Activated CD8-positive, alpha-beta memory T cell treated with anti-CD3 and anti-CD28 coated beads, Interleukin-2, amount 50 U/mL, for 48 hours (primary cell): Measurements from ENCODE around the gene CCDC136.

Experiments used
- DNase-seq: peaks from one replicate; pipeline ENCODE4 v3.0.0-alpha.2; 2020

The CCDC136 gene

GRCh38 chr7:128777156-128778123 lies 14.3 kb upstream of the CCDC136 start:
- no peak for DNase-seq

DNA sequence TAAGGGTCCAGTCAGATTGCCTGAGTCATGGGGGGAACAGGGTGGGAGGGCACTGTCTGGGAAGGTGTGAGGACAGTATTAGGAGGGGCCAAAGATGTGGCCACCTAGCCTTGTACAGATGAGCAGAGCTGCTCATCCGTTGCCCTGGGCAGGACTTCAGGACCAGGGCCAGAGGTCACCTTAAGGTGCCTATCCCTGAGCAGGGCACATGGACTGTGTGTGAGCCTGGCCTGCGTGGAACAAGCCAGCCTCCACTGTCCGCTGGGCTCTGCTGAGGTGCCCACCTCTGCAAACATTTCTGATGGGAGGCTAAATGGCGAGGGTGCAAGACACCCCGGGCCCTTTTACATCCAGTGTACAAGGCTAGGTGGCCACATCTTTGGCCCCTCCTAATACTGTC lies 12.8 kb upstream of the CCDC136 start:
- no peak for DNase-seq

- no peak for DNase-seq
Observed at GRCh38 chr7:128781126-128781525, 10.6 kb upstream of the CCDC136 start.

DNA sequence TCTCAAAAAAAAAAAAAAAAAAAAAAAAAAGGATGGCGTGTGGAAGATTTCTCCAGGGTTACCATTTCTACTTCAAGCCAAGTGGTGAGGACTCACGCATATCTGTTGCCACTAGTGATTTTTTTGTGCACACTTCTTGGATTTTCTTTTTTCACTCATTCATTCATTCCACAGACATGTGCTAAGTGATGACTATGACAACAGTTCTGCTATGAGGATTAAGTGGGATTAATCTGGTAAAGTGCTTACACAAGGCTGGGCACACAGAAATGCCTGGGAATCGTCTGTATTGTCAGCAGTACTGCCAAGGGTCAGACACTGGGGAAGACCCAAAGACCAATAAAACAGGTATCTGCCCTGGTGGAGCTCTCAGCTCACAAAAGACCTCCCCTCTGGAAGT lies 9.9 kb upstream of the CCDC136 start:
- DNase-seq, result no peak

GRCh38 chr7:128783143-128783861 lies 8.5 kb upstream of the CCDC136 start:
- DNase-seq, result peak; percentile 77

GRCh38 chr7:128785738-128786137 lies 6.0 kb upstream of the CCDC136 start:
- DNase-seq, result no peak

DNA sequence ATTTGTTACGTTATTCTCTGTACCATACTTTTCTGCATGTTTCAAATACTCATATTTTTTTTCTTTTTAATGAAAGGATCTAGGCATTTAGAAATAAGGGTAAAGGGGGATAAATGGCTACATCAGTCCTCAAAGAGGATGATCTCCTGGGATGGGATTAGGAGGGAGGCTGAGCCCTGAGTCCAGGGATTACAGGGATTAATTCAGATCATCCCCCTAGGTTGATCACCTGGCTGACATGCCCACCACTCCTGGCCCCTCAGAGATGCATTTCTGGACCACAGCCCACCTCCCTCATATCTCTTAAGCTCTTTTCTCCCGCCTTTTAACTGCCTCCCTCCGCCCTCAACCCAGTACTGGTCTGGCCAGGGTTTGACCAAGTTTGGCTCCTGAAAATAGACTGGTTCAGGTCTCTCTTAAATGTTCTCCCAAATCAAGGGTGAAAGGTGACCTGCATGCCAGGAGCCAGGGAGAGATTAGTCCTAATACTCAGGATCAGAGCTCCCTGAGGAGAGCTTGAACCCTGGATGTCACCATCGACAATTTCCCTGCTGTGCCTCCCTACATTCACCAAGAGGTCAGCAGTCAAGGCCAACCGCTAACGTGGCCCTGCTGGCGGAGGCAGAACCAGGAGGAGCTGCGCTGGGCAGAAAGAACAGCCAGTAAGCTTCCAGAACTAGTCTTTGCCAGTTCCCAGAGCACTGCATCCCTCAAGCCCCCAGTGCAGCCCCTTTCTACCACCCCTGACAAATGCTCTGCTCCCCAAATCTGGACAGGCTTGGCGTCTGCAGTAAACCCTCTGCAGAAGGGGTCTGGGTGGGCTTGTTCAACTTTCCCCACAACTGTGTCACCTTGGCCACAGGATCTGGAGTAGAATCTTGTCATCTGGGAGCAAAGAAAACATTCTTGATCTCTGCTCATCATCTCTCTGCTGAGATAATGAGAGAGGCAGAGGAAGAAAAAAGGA lies 3.0 kb upstream of the CCDC136 start:
- DNase-seq, result no peak

- no peak for DNase-seq
Observed at GRCh38 chr7:128790315-128791041, 1.3 kb upstream of the CCDC136 start.

- no peak for DNase-seq
Observed at GRCh38 chr7:128791972-128792327, 182 bp downstream of the CCDC136 start.

DNA sequence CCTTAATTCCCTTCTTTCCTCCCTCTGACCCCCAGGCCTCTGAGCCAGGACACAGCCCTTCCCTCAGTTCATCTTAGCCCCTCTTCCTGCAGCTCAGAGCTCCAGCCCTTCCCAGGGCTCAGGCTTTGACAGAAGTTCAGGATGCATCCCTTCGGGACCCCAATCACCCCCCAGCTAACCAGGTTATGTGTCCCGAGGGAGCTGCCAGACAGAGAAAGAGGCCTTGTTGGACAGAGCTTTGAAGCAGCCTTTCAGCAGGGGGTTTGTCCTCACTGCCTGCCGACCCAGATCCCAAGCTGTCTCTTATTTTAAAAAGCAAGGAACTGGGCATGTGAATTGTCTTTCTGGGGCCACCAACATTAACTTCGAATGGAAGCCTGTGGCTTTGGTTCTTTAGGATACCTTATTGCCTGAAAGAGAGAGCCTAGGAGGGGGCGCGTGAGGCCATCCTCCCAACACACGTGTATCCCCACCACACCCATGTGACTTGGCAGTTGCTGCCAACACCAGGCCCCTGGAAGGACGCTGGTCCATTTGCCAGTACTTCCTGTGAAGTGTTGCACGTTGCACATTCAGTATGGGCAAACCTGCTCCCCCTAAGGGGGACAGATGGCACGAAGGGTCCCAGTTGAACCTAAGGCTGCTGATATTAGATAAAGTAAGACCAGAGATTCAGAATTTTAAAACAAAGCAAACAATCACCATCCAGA lies 858 bp downstream of the CCDC136 start:
- DNase-seq, result no peak

DNA sequence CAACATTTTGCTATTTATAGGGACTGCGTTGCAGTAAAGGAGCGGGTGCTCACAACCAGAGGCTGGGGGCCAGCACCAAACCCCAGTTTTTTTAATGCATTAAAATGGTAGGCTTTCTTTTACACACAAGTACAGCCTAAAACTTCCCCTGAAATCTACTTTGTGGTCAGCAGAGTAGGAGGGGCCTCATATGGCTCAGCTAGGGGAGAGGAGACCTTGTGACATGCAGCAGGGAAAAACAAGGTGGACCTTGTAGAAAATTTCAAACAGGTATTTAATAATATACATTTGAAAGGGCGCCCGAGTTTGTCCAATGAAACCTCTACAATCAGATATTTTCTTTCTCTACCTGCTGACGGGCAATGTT lies 1.4 kb downstream of the CCDC136 start:
- DNase-seq, result no peak

DNA sequence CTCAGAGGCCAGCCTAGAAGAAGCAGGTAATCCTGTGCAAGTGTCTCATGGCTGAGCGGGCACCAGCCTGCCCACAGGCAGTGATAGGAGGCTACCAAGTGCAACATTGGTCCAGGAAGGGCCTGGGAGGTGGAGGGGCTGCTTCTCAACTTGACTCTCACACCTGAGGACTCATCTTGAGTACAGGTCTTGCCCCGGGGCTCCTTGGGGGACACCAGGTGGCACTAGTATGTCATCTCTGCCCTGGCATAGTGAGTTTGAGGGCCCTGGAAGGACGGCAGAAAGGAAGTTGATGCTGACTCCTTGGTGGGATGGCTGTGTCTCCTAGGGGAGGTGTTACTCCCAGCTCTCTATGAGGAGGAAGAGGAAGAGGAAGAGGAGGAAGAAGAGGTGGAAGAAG lies 2.3 kb downstream of the CCDC136 start:
- DNase-seq, result no peak

GRCh38 chr7:128794436-128794835 lies 2.7 kb downstream of the CCDC136 start:
- DNase-seq, result no peak

GRCh38 chr7:128795129-128795528 lies 3.4 kb downstream of the CCDC136 start:
- no peak for DNase-seq

- DNase-seq, result no peak
Observed at GRCh38 chr7:128796327-128796726, 4.6 kb downstream of the CCDC136 start.

GRCh38 chr7:128799451-128799850 lies 7.7 kb downstream of the CCDC136 start:
- DNase-seq, result no peak

DNA sequence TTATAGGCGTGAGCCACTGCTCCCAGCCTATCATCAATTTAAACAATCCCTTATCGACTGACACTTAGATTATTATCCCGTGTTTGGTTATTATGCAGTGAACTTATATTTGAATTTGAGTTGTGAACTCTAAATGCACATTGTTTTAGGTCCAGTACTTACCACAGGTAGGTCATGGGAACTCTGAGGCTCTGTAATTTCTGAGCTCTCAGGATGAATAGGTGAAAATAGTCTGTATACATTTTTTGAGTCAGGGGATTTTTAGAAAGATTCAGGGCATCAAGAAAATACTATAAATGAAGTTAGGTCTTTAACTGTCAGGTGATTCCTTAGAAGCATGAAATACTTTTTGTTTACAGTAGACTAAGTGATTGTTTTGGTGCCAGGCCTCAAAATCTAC lies 8.8 kb downstream of the CCDC136 start:
- DNase-seq, result no peak

DNA sequence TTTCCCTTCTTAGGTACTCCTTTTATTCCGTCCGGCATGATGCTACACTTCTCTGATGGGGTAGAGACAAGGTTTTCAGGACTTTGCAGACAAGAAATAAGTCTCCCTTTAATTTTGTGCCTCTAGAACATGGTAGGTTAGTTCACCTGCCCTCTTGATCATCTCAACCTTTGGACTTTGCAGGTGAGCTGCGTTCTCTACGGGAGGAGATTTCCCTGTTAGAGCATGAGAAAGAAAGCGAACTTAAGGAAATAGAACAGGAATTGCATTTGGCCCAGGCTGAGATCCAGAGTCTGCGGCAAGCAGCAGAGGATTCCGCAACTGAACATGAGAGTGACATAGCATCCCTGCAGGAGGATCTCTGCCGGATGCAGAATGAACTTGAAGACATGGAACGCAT lies 9.2 kb downstream of the CCDC136 start:
- no peak for DNase-seq

- no peak for DNase-seq
Observed at GRCh38 chr7:128801667-128802418, 10.1 kb downstream of the CCDC136 start.

DNA sequence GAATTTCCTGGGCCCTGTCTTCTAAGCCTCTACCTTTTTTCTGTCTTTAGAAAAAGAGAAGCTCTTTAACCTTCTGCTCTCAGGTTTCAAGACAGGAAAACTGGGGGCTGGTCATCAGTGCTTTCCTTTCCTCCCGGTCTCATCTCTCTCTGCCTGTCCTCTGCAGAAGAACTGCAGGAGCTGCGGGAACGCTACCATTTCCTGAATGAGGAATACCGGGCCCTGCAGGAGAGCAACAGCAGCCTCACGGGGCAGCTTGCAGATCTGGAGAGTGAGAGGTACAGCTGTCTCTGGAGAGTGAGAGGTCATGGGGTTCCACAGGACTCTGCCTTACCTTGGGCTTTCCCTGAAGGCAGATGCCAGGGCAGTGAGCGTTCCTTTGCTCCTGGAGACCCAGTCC lies 12.7 kb downstream of the CCDC136 start:
- no peak for DNase-seq

DNA sequence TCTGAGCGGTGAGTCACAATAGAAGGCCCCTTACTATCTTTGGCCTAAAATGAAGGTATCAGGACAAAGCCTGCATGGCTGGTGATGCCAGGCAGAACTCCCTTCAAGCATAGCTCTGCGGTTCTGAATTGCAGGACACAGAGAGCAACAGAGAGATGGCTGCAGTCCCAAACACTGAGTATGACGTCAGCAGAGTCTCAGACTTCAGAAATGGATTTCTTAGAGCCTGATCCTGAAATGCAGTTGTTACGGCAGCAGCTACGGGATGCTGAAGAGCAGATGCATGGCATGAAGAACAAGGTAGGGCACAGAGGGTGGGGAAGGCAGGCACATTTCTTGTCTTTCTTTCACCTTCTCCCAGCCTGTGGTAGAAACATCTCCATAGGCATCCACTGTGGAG lies 13.5 kb downstream of the CCDC136 start:
- no peak for DNase-seq
